SK-N-SH treated with all-trans-retinoic acid at 6 μM for 48 hours (cell line): ENCODE measurements around the gene UCP2.

Experiments used
- CREB5 ChIP-seq: fragments of 250-450 bp; sonication (Bioruptor Pico); IDR thresholded peaks from 2 replicates; pipeline ENCODE4 v1.5.1; 2020; ENCODE audit warnings: low read depth, mild to moderate bottlenecking, moderate library complexity
- CSDC2 ChIP-seq: fragments of 250-450 bp; sonication (Bioruptor Pico); IDR thresholded peaks from 2 replicates; pipeline ENCODE4 v1.5.0; 2020; ENCODE audit warnings: mild to moderate bottlenecking, moderate library complexity
- CSRNP3 ChIP-seq: fragments of 250-450 bp; sonication (Bioruptor Pico); IDR thresholded peaks from 2 replicates; pipeline ENCODE4 v1.5.1; 2021; ENCODE audit warnings: mild to moderate bottlenecking, moderate library complexity
- GLIS3 ChIP-seq: fragments of 250-450 bp; sonication (Bioruptor Pico); IDR thresholded peaks from 2 replicates; pipeline ENCODE4 v1.5.0; 2020; ENCODE audit warnings: mild to moderate bottlenecking, moderate library complexity
- ISL1 ChIP-seq: fragments of 250-450 bp; sonication (Bioruptor Pico); IDR thresholded peaks from 2 replicates; pipeline ENCODE4 v2.1.2; 2022; ENCODE audit warnings: mild to moderate bottlenecking, moderate library complexity
- PPARA ChIP-seq: fragments of 250-450 bp; sonication (Bioruptor Pico); IDR thresholded peaks from 2 replicates; pipeline ENCODE4 v1.5.0; 2020; ENCODE audit warnings: mild to moderate bottlenecking, borderline replicate concordance
- SNAI2 ChIP-seq: fragments of 250-450 bp; sonication (Bioruptor Pico); IDR thresholded peaks from 2 replicates; pipeline ENCODE4 v1.5.0; 2020; ENCODE audit warnings: mild to moderate bottlenecking, moderate library complexity
- ZFP3 ChIP-seq: fragments of 250-450 bp; sonication (Bioruptor Pico); IDR thresholded peaks from 2 replicates; pipeline ENCODE4 v1.5.0; 2020; ENCODE audit warnings: mild to moderate bottlenecking, moderate library complexity
- ZFP30 ChIP-seq: fragments of 450-650 bp; formaldehyde crosslinking; IDR thresholded peaks from 2 replicates; pipeline ENCODE4 v1.5.0; 2022; ENCODE audit warnings: mild to moderate bottlenecking, moderate library complexity
- ZNF565 ChIP-seq: fragments of 450-650 bp; formaldehyde crosslinking; conservative IDR thresholded peaks from 2 replicates; pipeline ENCODE4 v1.5.0; 2020; ENCODE audit warnings: low read depth, mild to moderate bottlenecking, moderate library complexity
- TF ChIP-seq, protein P1 (sequence below): fragments of 250-450 bp; sonication (Bioruptor Pico); IDR thresholded peaks from 2 replicates; pipeline ENCODE4 v1.8.0; 2020; ENCODE audit warnings: mild to moderate bottlenecking, moderate library complexity, borderline replicate concordance

DNA sequence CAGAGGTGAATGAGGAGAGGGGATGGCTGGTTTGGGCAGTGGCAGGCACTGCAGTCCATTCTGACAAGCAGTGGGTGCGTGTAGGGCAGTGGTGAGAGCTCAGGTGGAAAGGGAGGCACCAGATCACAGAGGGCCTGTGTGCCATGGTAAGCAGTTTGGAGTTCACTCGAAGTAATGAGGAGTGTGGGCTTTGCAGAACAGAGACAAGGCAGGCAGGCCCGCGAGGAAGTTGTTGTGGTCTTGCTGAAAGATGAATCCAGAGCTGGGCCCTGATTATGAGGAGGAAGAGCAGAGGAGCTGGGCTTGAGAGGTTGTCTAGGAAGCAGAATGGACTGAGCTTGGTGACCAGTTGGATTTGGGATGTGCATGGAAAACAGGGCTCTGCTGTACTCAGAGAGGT lies 33.4 kb downstream of the UCP2 start:
- TF ChIP-seq CSRNP3 (no peak), ZFP3 (CRISPR knock-in tag) (no peak), CSDC2 (CRISPR knock-in tag) (no peak), GLIS3 (CRISPR knock-in tag) (no peak), ISL1 (CRISPR knock-in tag) (no peak), CREB5 (CRISPR knock-in tag) (no peak), ZNF565 (CRISPR knock-in tag) (no peak), PPARA (CRISPR knock-in tag) (no peak), ZFP30 (CRISPR knock-in tag) (no peak), SNAI2 (CRISPR knock-in tag) (no peak)
- TF ChIP-seq, protein P1, sequence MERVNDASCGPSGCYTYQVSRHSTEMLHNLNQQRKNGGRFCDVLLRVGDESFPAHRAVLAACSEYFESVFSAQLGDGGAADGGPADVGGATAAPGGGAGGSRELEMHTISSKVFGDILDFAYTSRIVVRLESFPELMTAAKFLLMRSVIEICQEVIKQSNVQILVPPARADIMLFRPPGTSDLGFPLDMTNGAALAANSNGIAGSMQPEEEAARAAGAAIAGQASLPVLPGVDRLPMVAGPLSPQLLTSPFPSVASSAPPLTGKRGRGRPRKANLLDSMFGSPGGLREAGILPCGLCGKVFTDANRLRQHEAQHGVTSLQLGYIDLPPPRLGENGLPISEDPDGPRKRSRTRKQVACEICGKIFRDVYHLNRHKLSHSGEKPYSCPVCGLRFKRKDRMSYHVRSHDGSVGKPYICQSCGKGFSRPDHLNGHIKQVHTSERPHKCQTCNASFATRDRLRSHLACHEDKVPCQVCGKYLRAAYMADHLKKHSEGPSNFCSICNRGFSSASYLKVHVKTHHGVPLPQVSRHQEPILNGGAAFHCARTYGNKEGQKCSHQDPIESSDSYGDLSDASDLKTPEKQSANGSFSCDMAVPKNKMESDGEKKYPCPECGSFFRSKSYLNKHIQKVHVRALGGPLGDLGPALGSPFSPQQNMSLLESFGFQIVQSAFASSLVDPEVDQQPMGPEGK (CRISPR knock-in tag): no peak
